Muscle layer of colon (tissue), 2 donors: ENCODE measurements around the gene WDR54.
A peak's percentile ranks its signal among the peaks of the same experiment; 100 is the strongest.

Source experiments
- H3K27ac ChIP-seq: one replicate; pipeline ENCODE4 v1.7.0; 2013; ENCODE audit warnings: low read depth, mild to moderate bottlenecking, low read length, moderate library complexity
- H3K27me3 ChIP-seq, 2 donors: one replicate each; pipeline ENCODE4 v1.7.0; 2013; ENCODE audit warnings: low read length in 2 of 2, mild to moderate bottlenecking in 2 of 2; ENCODE audit not compliant: insufficient read depth in 2 of 2, control insufficient read depth in 1 of 2
- H3K36me3 ChIP-seq: one replicate; pipeline ENCODE4 v1.7.0; 2013; ENCODE audit warnings: mild to moderate bottlenecking, low read length; ENCODE audit not compliant: insufficient read depth
- H3K4me1 ChIP-seq: one replicate; pipeline ENCODE4 v1.7.0; 2013; ENCODE audit warnings: mild to moderate bottlenecking, low read length; ENCODE audit not compliant: insufficient read depth
- H3K4me3 ChIP-seq, 2 donors: one replicate each; pipeline ENCODE4 v1.7.0; 2013; ENCODE audit warnings: low read length in 2 of 2, low read depth in 1 of 2, mild to moderate bottlenecking in 1 of 2, moderate library complexity in 1 of 2
- H3K9ac ChIP-seq: one replicate; pipeline ENCODE4 v1.7.0; 2013; ENCODE audit warnings: low read length
- H3K9me3 ChIP-seq: one replicate; pipeline ENCODE4 v1.7.0; 2013; ENCODE audit warnings: mild to moderate bottlenecking, low read length
- donor health status: abdominal sarcoma.
- donor health status: Adenocarcinoma of cecum.

WDR54 gene

DNA sequence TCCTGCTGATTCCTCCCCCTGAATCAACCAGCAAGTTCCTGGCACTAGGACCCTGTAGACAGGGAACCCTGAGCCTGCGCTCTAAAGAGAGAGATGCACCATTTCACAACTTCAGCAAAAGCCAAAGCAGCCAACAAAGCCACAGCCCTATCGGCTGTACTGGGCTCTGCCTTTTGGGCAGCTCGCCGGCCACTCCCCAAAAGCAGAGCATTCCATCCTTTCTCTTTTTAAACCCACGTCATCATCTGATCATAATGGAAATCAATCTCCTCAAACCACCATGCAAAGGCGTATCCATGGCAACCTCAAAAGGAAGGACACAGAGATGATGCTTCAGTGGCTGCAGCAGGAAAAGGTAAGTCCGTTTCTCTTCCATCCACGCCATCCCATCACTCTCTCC lies 36.1 kb upstream of the WDR54 start:
- Histone ChIP-seq H3K9me3 (no peaks in the 10 kb centered on the region), H3K27me3 (no peaks in the 10 kb centered on the region), H3K4me1 (peaks cover 45% of the 10 kb centered on the region), H3K9ac (no peak overlapping the region), H3K36me3 (peaks cover 5% of the 10 kb centered on the region), H3K27ac (no peak overlapping the region), H3K4me3 (no peak overlapping the region)

DNA sequence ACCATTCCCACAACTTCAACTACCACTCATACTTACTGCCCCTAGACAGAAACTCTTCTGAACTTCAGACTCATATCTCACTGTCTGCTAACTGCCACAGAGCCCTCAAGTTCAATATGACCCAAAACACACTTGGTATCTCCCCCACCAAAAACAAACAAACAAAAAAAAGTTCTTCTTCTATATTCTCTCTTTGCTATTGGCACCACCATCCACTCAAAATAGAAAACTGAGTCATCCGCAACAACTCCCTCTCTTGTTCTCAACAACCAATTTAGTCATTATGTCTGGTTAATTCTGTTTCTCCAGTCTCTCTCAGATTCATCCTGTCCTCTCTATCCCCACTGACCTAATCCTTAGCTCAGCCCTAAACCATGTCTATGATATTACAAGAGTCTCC lies 34.2 kb upstream of the WDR54 start:
- H3K4me1 ChIP-seq = peaks cover 40% of the 10 kb centered on the region
- no peaks in the 10 kb centered on the region for H3K9me3 ChIP-seq
- no peak overlapping the region for H3K27ac ChIP-seq
- peaks cover 5% of the 10 kb centered on the region for H3K36me3 ChIP-seq
- H3K27me3 ChIP-seq = no peaks in the 10 kb centered on the region
- H3K4me3 ChIP-seq = no peak overlapping the region
- no peak overlapping the region for H3K9ac ChIP-seq

DNA sequence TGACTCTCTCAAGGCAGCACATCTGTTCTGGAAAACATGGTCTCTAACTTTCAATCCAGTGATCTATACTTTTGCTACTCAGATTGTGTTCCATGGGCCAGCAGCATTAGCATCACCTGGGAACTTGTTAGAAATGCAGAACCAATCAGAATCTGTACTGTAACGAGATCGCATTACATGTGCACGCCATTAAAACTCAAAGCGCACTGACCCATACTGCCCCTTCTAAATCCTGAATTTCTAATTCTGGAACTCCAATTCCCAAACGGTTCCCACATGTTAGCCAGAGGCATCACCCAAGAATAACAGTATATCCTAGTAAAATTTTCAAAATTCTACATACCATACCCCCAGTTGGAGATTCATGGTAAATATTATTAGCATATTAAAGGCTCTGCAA lies 30.9 kb upstream of the WDR54 start:
- H3K9ac ChIP-seq = peak overlapping the region; percentile 66
- peak overlapping the region; percentile 72 to 80 for H3K4me3 ChIP-seq
- no peaks in the 10 kb centered on the region for H3K27me3 ChIP-seq
- H3K27ac ChIP-seq = no peak overlapping the region
- H3K36me3 ChIP-seq = no peaks in the 10 kb centered on the region
- no peaks in the 10 kb centered on the region for H3K9me3 ChIP-seq
- H3K4me1 ChIP-seq = peaks cover 36% of the 10 kb centered on the region

DNA sequence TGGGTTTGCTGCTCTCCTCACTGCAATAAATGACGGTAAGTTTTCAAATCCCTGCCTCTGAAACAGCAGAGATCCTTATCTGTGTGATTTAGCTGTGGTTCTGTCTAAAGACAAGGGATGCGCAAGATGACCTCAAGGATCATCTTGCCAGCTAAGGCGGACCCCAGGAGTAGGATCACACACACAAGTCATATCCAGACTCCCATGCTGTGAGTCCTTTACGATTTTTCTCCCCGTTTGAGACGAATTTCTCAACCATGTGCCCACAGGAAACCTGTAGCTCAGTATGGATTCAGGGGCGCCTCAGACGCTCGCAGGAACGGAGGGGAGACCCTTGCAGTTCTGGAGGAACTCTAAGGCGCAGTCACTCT lies 30.3 kb upstream of the WDR54 start:
- peaks cover 36% of the 10 kb centered on the region for H3K4me1 ChIP-seq
- no peaks in the 10 kb centered on the region for H3K36me3 ChIP-seq
- H3K4me3 ChIP-seq = peak overlapping the region; percentile 72 to 80
- no peaks in the 10 kb centered on the region for H3K27me3 ChIP-seq
- peak overlapping the region; percentile 66 for H3K9ac ChIP-seq
- peak overlapping the region; percentile 79 for H3K27ac ChIP-seq
- H3K9me3 ChIP-seq = no peaks in the 10 kb centered on the region

DNA sequence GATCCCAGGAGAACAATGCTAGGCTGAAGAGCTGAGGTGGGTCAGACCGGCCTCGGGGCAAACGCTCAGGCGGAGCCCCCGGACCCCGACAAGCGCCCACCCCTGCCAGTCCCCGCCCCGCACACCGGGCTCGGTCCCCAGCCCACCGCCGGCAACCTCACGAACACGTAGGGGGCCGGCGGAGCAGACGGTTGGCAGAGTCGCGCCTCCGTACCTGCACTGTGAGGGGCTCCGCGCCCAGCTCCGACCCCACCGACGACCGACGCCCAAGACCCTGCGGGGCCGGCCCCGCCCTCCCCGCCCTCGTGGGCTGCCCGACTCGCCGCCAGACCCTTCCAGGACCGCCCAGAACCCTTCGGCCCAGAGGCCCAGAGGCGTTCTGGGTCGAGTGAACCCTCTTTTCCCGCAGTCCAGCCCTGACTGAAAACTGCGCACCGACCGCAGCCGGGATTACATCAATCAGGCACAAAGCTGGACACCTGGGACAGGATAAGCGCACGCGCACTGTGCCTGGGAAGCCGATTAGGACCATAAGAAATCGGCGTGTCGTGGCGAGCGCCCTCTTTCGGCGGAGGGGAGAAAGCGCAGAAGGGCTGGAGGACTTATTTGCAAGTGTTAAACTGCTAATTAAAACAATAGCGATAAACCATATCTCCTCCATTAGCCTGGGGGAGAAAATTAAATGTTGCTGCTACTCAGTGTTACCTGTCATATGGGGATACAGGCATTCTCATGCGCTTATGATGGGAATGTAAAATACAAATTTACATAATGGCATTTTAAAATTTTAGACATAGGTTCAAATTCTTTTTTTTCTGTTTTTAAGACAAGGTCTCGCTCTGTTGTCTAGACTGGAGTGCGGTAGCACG lies 29.7 kb upstream of the WDR54 start:
- Histone ChIP-seq H3K9ac (peak overlapping the region; percentile 66), H3K4me1 (peaks cover 36% of the 10 kb centered on the region), H3K9me3 (no peaks in the 10 kb centered on the region), H3K36me3 (no peaks in the 10 kb centered on the region), H3K27ac (peak overlapping the region; percentile 79), H3K4me3 (peak overlapping the region; percentile 72 to 80), H3K27me3 (no peaks in the 10 kb centered on the region)

DNA sequence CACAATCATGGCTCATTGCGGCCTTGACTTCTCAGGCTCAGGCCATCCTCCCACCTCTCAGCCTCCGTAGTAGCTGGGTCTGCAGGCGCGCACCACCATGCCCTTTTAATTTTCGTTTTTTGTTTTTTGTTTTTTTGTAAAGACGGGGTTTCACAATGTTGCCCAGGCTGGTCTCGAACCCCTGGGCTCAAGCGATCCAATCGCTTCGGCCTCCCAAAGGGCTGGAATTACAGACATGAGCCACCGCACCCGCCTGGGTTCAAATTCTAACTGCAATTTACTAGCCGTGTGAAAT lies 29.1 kb upstream of the WDR54 start:
- H3K9me3 ChIP-seq = no peaks in the 10 kb centered on the region
- no peaks in the 10 kb centered on the region for H3K27me3 ChIP-seq
- peak overlapping the region; percentile 79 for H3K27ac ChIP-seq
- peaks cover 36% of the 10 kb centered on the region for H3K4me1 ChIP-seq
- no peaks in the 10 kb centered on the region for H3K36me3 ChIP-seq
- no peak overlapping the region for H3K9ac ChIP-seq
- peak overlapping the region; percentile 72 to 80 for H3K4me3 ChIP-seq

DNA sequence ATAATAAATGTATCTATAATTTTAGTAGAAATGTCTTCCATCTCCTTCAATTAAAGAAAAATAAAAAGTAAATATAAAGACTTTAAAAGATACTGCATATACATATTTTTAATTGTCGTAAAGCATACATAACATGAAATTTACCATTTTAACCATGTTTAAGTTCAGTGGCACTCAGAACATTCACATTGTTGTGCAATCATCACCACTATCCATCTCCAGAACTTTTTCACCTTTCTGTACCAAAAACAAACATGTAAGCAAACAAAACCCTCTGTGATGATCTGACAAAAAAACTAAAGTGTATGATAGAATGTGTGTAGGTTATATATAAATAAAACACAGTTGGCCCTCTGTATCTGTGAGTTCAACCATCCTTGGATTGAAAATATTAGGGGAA lies 28.0 kb upstream of the WDR54 start:
- no peak overlapping the region for H3K4me3 ChIP-seq
- peaks cover 31% of the 10 kb centered on the region for H3K4me1 ChIP-seq
- no peaks in the 10 kb centered on the region for H3K27me3 ChIP-seq
- H3K9me3 ChIP-seq = no peaks in the 10 kb centered on the region
- H3K27ac ChIP-seq = no peak overlapping the region
- H3K36me3 ChIP-seq = no peaks in the 10 kb centered on the region
- no peak overlapping the region for H3K9ac ChIP-seq

DNA sequence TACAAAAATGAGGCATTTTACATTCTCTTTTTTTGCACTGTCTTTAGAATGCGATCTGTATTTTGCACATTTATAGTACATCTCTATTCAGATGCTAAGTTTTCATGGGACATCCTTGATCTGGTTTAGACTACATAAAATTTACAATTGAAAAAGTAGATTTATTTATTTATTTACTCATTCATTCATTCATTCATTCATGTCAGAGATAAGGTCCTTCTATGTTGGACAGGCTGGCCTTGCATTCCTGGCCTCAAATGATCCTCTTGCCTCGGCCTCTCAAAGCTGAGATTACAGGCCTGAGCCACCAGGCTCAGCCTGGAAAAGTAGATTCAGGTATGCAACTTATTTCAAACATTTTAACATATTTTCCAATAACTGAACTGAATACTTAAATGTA lies 25.4 kb upstream of the WDR54 start:
- Histone ChIP-seq H3K36me3 (no peaks in the 10 kb centered on the region), H3K4me1 (peaks cover 5% of the 10 kb centered on the region), H3K9ac (no peak overlapping the region), H3K9me3 (no peaks in the 10 kb centered on the region), H3K27ac (no peak overlapping the region), H3K4me3 (no peak overlapping the region), H3K27me3 (no peaks in the 10 kb centered on the region)

DNA sequence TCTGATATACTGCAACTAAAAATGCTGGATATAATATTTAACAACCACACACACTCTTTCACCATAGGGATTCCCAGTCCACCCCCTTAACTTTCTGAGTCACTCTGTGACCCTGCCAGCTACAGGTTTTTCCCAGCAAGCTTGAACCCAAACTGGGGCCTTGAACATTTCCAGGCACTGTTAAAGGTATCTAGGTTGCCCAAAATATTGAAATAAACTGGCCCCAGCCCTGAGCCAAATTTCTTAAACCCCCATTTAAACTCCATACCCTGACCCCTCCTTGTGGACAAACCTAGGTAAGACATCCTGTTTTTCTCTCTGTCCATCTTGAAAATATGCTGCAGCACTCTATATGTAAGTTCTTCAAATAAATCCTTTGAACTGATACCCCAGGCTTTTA lies 21.7 kb upstream of the WDR54 start:
- H3K9me3 ChIP-seq = no peaks in the 10 kb centered on the region
- H3K27me3 ChIP-seq = no peaks in the 10 kb centered on the region
- no peak overlapping the region for H3K9ac ChIP-seq
- no peaks in the 10 kb centered on the region for H3K4me1 ChIP-seq
- H3K27ac ChIP-seq = no peak overlapping the region
- H3K36me3 ChIP-seq = no peaks in the 10 kb centered on the region
- no peak overlapping the region for H3K4me3 ChIP-seq

DNA sequence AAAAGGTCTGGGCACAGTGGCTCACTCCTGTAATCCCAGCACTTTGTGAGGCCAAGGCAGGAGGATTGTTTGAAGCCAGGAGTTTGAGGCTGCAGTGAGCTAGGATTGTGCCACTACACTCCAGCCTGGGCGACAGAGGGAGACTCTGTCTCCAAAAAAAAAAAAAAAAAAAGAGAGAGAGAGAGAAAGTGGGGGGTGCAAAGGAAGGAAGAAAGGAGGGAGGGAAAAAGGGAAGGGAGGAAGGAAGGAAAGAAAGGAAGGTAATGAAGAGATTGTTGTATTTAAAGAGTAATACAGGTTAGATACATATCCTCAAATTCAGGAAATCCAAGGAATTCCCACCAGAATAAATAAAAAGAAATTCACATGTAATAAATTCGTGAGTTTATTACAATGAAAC lies 19.6 kb upstream of the WDR54 start:
- H3K9me3 ChIP-seq = no peaks in the 10 kb centered on the region
- H3K27ac ChIP-seq = no peak overlapping the region
- H3K4me1 ChIP-seq = no peaks in the 10 kb centered on the region
- no peaks in the 10 kb centered on the region for H3K27me3 ChIP-seq
- H3K4me3 ChIP-seq = no peak overlapping the region
- H3K9ac ChIP-seq = no peak overlapping the region
- no peaks in the 10 kb centered on the region for H3K36me3 ChIP-seq

DNA sequence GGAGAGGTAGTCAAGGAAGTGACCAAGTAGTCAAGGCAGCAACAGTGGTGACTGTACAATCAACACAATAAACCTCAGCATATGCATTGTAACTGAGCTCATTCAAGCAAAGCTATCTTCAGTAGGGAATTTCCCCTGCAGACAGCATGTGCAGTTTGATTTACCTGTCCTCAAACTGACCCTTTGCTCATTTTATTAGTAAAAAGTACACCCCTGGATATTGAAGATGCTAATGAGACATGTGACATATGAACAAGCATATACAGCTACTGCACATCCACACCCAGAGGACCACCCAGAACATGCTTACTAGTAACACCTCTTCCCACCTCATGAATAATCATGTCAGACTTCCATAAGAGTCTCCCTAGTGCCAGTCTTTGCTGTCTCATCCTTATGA lies 15.5 kb upstream of the WDR54 start:
- no peak overlapping the region for H3K9ac ChIP-seq
- no peaks in the 10 kb centered on the region for H3K9me3 ChIP-seq
- H3K4me3 ChIP-seq = no peak overlapping the region
- no peaks in the 10 kb centered on the region for H3K4me1 ChIP-seq
- no peaks in the 10 kb centered on the region for H3K36me3 ChIP-seq
- no peaks in the 10 kb centered on the region for H3K27me3 ChIP-seq
- H3K27ac ChIP-seq = no peak overlapping the region

DNA sequence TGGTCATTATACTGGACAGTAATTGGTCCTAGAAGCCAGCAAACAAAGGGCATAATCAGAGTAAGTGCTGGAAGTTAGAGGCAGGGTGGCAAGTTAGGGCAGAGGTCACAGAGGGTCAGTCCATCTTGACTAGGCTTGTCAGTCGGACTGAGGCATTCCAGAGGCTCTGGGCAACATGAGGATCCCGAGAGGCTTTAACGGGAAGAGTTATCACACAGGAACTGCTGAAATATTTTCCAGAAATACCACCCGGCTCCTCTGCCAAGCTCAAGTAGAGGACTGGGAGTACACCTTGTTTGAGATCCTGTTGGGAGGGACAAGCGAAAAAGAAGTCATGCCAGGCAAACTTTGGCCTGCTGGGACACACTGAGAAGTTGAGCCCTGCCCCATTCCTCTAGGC lies 13.8 kb upstream of the WDR54 start:
- H3K4me1 ChIP-seq = no peaks in the 10 kb centered on the region
- H3K36me3 ChIP-seq = no peaks in the 10 kb centered on the region
- H3K9me3 ChIP-seq = no peaks in the 10 kb centered on the region
- H3K27me3 ChIP-seq = no peaks in the 10 kb centered on the region
- H3K4me3 ChIP-seq = no peak overlapping the region
- H3K9ac ChIP-seq = no peak overlapping the region
- H3K27ac ChIP-seq = no peak overlapping the region
